Measurements from ENCODE around the gene C7orf25.

- no peak for TF ChIP-seq SUZ12 (IDR thresholded peaks at IDR 0.05; ENCODE audit: extremely low read depth, insufficient read depth, insufficient read length)
- no peak for TF ChIP-seq ZNF274 (IDR thresholded peaks at IDR 0.05; ENCODE audit: low read depth, low read length)
- no peak for TF ChIP-seq YY1 (IDR thresholded peaks at IDR 0.05; ENCODE audit: insufficient read depth, insufficient read length)
Observed at GRCh38 chr7:42886129-42886528, 25.7 kb downstream of the C7orf25 start.
